PC-9 (cell line): Measurements from ENCODE around the gene LCK. TPM values are rescaled to one million over a fixed set of nuclear protein-coding genes. Genes with fewer than 3 reads are reported as not detected.

Experiments
- BruUV-seq: library from RNA; stranded (reverse); fragments of 400-500 nt; replicated peaks from 2 replicates; lab custom pipeline; 2021; lab: Mats Ljungman, UMichigan
- CTCF ChIA-PET: fragments of 300-600 bp; sonication (Branson Sonifier 250); formaldehyde crosslinking; loops from one replicate; lab custom pipeline; 2022; ENCODE audit warnings: antibody characterized with exemption; lab: Charles Lee
- POLR2A ChIA-PET: fragments of 300-600 bp; sonication (Branson Sonifier 250); formaldehyde crosslinking; loops from one replicate; lab custom pipeline; 2022; ENCODE audit warnings: antibody characterized with exemption; ENCODE audit not compliant: unreplicated experiment; lab: Charles Lee
- DNase-seq, 2 experiments: peaks; one replicate each; pipeline versions ENCODE4 v3.0.0 to v3.0.0-alpha.2; 2015 to 2022; ENCODE audit warnings: mixed read lengths in 1 of 2
- H2AFZ ChIP-seq: fragments of 200-600 bp; sonication (generic); 2 replicates; pipeline ENCODE4 v1.8.1; 2017; ENCODE audit warnings: antibody characterized with exemption
- H3F3A ChIP-seq: fragments of 200-600 bp; sonication (generic); 2 replicates; pipeline ENCODE4 v1.8.1; 2017; ENCODE audit warnings: antibody characterized with exemption, mild to moderate bottlenecking, low read depth; ENCODE audit not compliant: insufficient read depth
- H3K27ac ChIP-seq: fragments of 200-600 bp; sonication (generic); 2 replicates; pipeline ENCODE4 v1.6.1; 2016; ENCODE audit warnings: mixed run types
- H3K27me3 ChIP-seq: fragments of 200-600 bp; sonication (generic); 2 replicates; pipeline ENCODE4 v1.6.1; 2016; ENCODE audit warnings: low read depth, mixed run types; ENCODE audit not compliant: insufficient read depth
- H3K36me3 ChIP-seq: fragments of 200-600 bp; sonication (generic); 2 replicates; pipeline ENCODE4 v1.6.1; 2016; ENCODE audit warnings: low read depth, mixed run types
- H3K4me1 ChIP-seq: fragments of 200-600 bp; sonication (generic); replicated peaks from 2 replicates; pipeline ENCODE4 v1.6.1; 2016; ENCODE audit warnings: mixed run types; ENCODE audit not compliant: insufficient read depth
- H3K4me2 ChIP-seq: fragments of 200-600 bp; sonication (generic); 2 replicates; pipeline ENCODE4 v1.6.1; 2017; ENCODE audit warnings: mixed run types
- H3K4me3 ChIP-seq: fragments of 200-600 bp; sonication (generic); 2 replicates; pipeline ENCODE4 v1.6.1; 2016; ENCODE audit warnings: mixed run types
- H3K79me2 ChIP-seq: fragments of 200-600 bp; sonication (generic); 2 replicates; pipeline ENCODE4 v1.6.1; 2017; ENCODE audit warnings: low read depth, mixed run types
- H3K9me2 ChIP-seq: fragments of 200-600 bp; sonication (generic); 2 replicates; pipeline ENCODE4 v1.8.1; 2017; ENCODE audit warnings: mild to moderate bottlenecking; ENCODE audit not compliant: insufficient read depth
- H3K9me3 ChIP-seq: fragments of 200-600 bp; sonication (generic); 2 replicates; pipeline ENCODE4 v1.8.1; 2016; ENCODE audit warnings: low read depth; ENCODE audit not compliant: insufficient read depth
- H4K20me1 ChIP-seq: fragments of 200-600 bp; sonication (generic); 2 replicates; pipeline ENCODE4 v1.8.1; 2017; ENCODE audit not compliant: insufficient read depth
- EZH2 ChIP-seq: fragments of 200-600 bp; sonication (generic); IDR thresholded peaks from 2 replicates; pipeline ENCODE4 v1.8.0; 2017; ENCODE audit warnings: antibody characterized with exemption, low read depth
- intact Hi-C: fragments of 100-400 bp; cut with micrococcal nuclease; formaldehyde crosslinking; loops from one replicate; pipeline ENCODE4 v1.10.0; 2022; ENCODE audit not compliant: unreplicated experiment
- total RNA-seq: library from RNA; stranded (reverse); gene quantifications from 2 replicates; pipeline ENCODE4 v1.2.3, GENCODE V29; 2021
- TF ChIP-seq, protein P1 (sequence below): fragments of 200-600 bp; sonication (generic); conservative IDR thresholded peaks from 2 replicates; pipeline ENCODE4 v1.6.1; 2017; ENCODE audit warnings: mixed run types, antibody characterized with exemption, mild to moderate bottlenecking, moderate library complexity

Gene LCK
- total RNA-seq, 1 experiment from 2014 or later: 2.0 TPM

DNA sequence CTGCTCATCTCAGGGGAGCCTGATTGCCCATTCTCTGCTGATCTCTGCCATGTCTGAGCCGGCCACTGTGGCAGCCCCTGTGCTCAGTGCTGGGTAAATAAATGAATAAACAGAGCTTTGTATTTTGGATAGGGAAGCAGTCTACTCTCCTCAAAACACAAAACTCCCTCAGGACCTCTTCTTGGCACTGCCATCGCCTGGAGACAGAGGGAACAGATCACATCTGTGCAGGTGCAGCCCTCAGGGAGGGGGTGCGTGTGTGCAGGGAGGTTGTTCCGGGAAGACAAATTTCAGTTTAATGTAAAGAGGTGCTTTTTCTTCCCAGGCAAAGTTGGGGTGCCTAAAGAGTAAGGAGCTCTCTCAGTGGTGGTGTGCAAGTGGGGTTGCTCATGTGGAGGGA, 11.7 kb upstream of the LCK start:
- Histone ChIP-seq H3K4me1 (peaks cover 22% of the 10 kb centered on the region), H3K9me2 (no peaks in the 10 kb centered on the region), H3F3A (peaks cover 48% of the 10 kb centered on the region), H3K27ac (no peak overlapping the region), H3K4me2 (no peak overlapping the region), H4K20me1 (no peaks in the 10 kb centered on the region), H3K36me3 (no peaks in the 10 kb centered on the region), H3K27me3 (no peaks in the 10 kb centered on the region), H3K79me2 (no peaks in the 10 kb centered on the region), H3K9me3 (no peaks in the 10 kb centered on the region), H3K4me3 (no peak overlapping the region), H2AFZ (no peak overlapping the region)
- ChIA-PET POLR2A (no interaction called here), CTCF (no interaction called here)
- TF ChIP-seq EZH2: no peak
- TF ChIP-seq, protein P1, sequence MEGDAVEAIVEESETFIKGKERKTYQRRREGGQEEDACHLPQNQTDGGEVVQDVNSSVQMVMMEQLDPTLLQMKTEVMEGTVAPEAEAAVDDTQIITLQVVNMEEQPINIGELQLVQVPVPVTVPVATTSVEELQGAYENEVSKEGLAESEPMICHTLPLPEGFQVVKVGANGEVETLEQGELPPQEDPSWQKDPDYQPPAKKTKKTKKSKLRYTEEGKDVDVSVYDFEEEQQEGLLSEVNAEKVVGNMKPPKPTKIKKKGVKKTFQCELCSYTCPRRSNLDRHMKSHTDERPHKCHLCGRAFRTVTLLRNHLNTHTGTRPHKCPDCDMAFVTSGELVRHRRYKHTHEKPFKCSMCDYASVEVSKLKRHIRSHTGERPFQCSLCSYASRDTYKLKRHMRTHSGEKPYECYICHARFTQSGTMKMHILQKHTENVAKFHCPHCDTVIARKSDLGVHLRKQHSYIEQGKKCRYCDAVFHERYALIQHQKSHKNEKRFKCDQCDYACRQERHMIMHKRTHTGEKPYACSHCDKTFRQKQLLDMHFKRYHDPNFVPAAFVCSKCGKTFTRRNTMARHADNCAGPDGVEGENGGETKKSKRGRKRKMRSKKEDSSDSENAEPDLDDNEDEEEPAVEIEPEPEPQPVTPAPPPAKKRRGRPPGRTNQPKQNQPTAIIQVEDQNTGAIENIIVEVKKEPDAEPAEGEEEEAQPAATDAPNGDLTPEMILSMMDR: no peak
- intact Hi-C loops: no loop called here
- no TSS peak for BruUV-seq
- no peak for DNase-seq

- no peak overlapping the region; the same call in 1 of the 2 replicates for H3K4me3 ChIP-seq
- no peaks in the 10 kb centered on the region for H3K9me3 ChIP-seq
- H3K27ac ChIP-seq: no peak overlapping the region
- no peaks in the 10 kb centered on the region for H4K20me1 ChIP-seq
- no peaks in the 10 kb centered on the region for H3K9me2 ChIP-seq
- H3F3A ChIP-seq: peaks cover 47% of the 10 kb centered on the region
- no TSS peak for BruUV-seq
- CTCF ChIA-PET: no interaction called here
- intact Hi-C loops: no loop called here
- POLR2A ChIA-PET: no interaction called here
- no peaks in the 10 kb centered on the region for H3K36me3 ChIP-seq
- H3K4me2 ChIP-seq: peak overlapping the region; percentile 86
- H2AFZ ChIP-seq: no peak overlapping the region
- TF ChIP-seq, protein P1: no peak
- TF ChIP-seq EZH2: no peak
- H3K4me1 ChIP-seq: peaks cover 22% of the 10 kb centered on the region
- H3K79me2 ChIP-seq: no peaks in the 10 kb centered on the region
- no peaks in the 10 kb centered on the region for H3K27me3 ChIP-seq
- no peak for DNase-seq
Observed at GRCh38 chr1:32239790-32240139, 11.3 kb upstream of the LCK start.

- H4K20me1 ChIP-seq: no peaks in the 10 kb centered on the region
- no peaks in the 10 kb centered on the region for H3K36me3 ChIP-seq
- H3K4me2 ChIP-seq: peak overlapping the region; percentile 86
- intact Hi-C loops: no loop called here
- peak overlapping the region; percentile 80 for H2AFZ ChIP-seq
- CTCF ChIA-PET: no interaction called here
- no peaks in the 10 kb centered on the region for H3K79me2 ChIP-seq
- BruUV-seq: no TSS peak
- H3K4me3 ChIP-seq: peak overlapping the region; percentile 63
- H3K27ac ChIP-seq: no peak overlapping the region
- H3F3A ChIP-seq: peaks cover 41% of the 10 kb centered on the region
- no peaks in the 10 kb centered on the region for H3K9me2 ChIP-seq
- peaks cover 21% of the 10 kb centered on the region for H3K4me1 ChIP-seq
- POLR2A ChIA-PET: interaction anchor here (0.5 kb wide), 1 partner anchor 91 kb away, joined by 3 read pairs; no protein-coding TSS in a partner anchor
- DNase-seq: peak; percentile 55 to 75
- H3K27me3 ChIP-seq: no peaks in the 10 kb centered on the region
- TF ChIP-seq, protein P1: no peak
- TF ChIP-seq EZH2: no peak
- H3K9me3 ChIP-seq: no peaks in the 10 kb centered on the region
Observed at GRCh38 chr1:32240140-32240951, 10.7 kb upstream of the LCK start.
